GM19099 (cell line): ENCODE measurements around the gene SLC9A9.

Experiments
- POLR2A ChIP-seq: IDR thresholded peaks from 3 replicates; pipeline ENCODE4 v1.6.1; 2011; ENCODE audit warnings: low read depth; ENCODE audit not compliant: insufficient read length; ENCODE audit errors: extremely low read depth

Gene SLC9A9

GRCh38 chr3:143465666-143466065 lies 382.6 kb downstream of the SLC9A9 start:
- TF ChIP-seq POLR2A = no peak

GRCh38 chr3:143464850-143465249 lies 383.4 kb downstream of the SLC9A9 start:
- no peak for TF ChIP-seq POLR2A

- no peak for TF ChIP-seq POLR2A
Measured at GRCh38 chr3:143455480-143455879, 392.8 kb downstream of the SLC9A9 start.

GRCh38 chr3:143450632-143451031 lies 397.6 kb downstream of the SLC9A9 start:
- TF ChIP-seq POLR2A = no peak

GRCh38 chr3:143447491-143447890 lies 400.8 kb downstream of the SLC9A9 start:
- TF ChIP-seq POLR2A = no peak

GRCh38 chr3:143445118-143445517 lies 403.1 kb downstream of the SLC9A9 start:
- no peak for TF ChIP-seq POLR2A

GRCh38 chr3:143443851-143444331 lies 404.4 kb downstream of the SLC9A9 start:
- no peak for TF ChIP-seq POLR2A

GRCh38 chr3:143442814-143443447 lies 405.3 kb downstream of the SLC9A9 start:
- no peak for TF ChIP-seq POLR2A

GRCh38 chr3:143441516-143442171 lies 406.6 kb downstream of the SLC9A9 start:
- TF ChIP-seq POLR2A = no peak

GRCh38 chr3:143439817-143440216 lies 408.5 kb downstream of the SLC9A9 start:
- no peak for TF ChIP-seq POLR2A

- TF ChIP-seq POLR2A = no peak
Measured at GRCh38 chr3:143437405-143437804, 410.9 kb downstream of the SLC9A9 start.

- no peak for TF ChIP-seq POLR2A
Measured at GRCh38 chr3:143436231-143436930, 411.9 kb downstream of the SLC9A9 start.

GRCh38 chr3:143433787-143434378 lies 414.4 kb downstream of the SLC9A9 start:
- TF ChIP-seq POLR2A = no peak

- TF ChIP-seq POLR2A = no peak
Measured at GRCh38 chr3:143430568-143430967, 417.7 kb downstream of the SLC9A9 start.
